Memory B cell (primary cell): ENCODE data around the gene CLCN1.
A peak's percentile ranks its signal among the peaks of the same experiment; 100 is the strongest.
"Not testable (repeated sequence)": the region's sequence is repeated elsewhere in the genome, so short reads cannot be mapped to it uniquely, and the experiment has no call there.

Experiments
- ATAC-seq: fragments of 150-1000 bp; cut with Tn5 transposase; 2 replicates; pipeline ENCODE4 v1.10.0; 2021; ENCODE audit warnings: low read depth, mild to moderate bottlenecking, moderate library complexity
- DNase-seq, 2 donors: peaks; one replicate each; pipeline ENCODE4 v3.0.0; 2022; ENCODE audit warnings: low spot score in 2 of 2
- H3K27ac Mint-ChIP-seq: one replicate; pipeline ENCODE4 v1.8.0; 2022; ENCODE audit warnings: mild to moderate bottlenecking, moderate library complexity, mixed read lengths
- H3K27me3 Mint-ChIP-seq: one replicate; pipeline ENCODE4 v1.8.0; 2022; ENCODE audit warnings: mixed read lengths
- H3K36me3 Mint-ChIP-seq: one replicate; pipeline ENCODE4 v1.8.0; 2022; ENCODE audit warnings: mild to moderate bottlenecking, mixed read lengths
- H3K4me1 Mint-ChIP-seq: one replicate; pipeline ENCODE4 v1.8.0; 2022; ENCODE audit warnings: mixed read lengths
- H3K4me3 Mint-ChIP-seq: one replicate; pipeline ENCODE4 v1.8.0; 2022; ENCODE audit warnings: mild to moderate bottlenecking, moderate library complexity, mixed read lengths
- H3K9me3 Mint-ChIP-seq: one replicate; pipeline ENCODE4 v1.8.0; 2022; ENCODE audit warnings: mixed read lengths

The CLCN1 gene

DNA sequence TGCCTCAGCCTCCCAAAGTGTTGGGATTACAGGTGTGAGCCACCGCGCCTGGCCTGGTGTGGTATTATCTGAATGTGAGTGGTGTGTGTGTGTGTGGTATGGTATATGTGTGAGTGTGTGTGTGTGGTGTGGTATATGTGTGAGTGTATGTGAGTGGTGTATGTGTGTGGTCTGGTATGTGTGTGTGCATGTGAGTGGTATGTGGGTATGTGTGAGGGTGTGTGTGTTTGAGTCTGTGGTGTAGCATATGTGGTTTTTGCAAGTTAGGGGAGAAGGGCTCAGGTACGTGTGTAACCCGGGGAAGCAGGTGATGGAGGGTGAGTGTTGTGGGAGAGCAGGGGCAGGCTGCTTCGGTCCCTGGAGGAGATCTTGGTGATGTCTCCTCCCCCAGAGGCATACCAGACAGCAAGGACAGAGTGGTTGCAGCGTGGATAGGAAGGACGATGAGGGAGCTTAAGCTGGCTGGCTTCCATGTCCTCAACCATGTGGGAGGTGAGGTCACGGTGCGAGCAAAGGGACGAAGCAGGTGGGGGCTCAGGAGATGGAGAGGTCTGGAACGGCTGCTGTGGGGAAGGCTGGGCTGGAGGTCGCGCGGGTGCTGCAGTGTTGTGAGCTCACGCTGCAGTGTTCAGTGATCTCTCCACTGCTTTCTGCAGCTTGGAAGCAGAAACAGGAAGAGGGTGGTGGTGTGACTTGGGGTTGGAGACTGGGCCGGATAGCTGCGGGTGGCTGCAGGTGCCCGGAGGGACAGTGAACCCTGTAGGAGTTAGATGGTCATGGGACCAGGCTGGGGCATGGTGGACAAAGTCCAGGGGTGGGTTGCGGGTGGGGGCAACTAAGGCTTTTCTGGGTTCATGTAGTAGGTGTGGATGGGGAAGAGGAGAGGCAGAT lies 70.2 kb downstream of the CLCN1 start:
- Mint-ChIP-seq H3K27me3 (no peaks in the 10 kb centered on the region), H3K4me1 (peaks cover 2% of the 10 kb centered on the region), H3K27ac (no peak overlapping the region), H3K9me3 (no peaks in the 10 kb centered on the region), H3K4me3 (no peak overlapping the region), H3K36me3 (peaks cover 6% of the 10 kb centered on the region)
- peak; percentile 21 for ATAC-seq
- no peak for DNase-seq

DNA sequence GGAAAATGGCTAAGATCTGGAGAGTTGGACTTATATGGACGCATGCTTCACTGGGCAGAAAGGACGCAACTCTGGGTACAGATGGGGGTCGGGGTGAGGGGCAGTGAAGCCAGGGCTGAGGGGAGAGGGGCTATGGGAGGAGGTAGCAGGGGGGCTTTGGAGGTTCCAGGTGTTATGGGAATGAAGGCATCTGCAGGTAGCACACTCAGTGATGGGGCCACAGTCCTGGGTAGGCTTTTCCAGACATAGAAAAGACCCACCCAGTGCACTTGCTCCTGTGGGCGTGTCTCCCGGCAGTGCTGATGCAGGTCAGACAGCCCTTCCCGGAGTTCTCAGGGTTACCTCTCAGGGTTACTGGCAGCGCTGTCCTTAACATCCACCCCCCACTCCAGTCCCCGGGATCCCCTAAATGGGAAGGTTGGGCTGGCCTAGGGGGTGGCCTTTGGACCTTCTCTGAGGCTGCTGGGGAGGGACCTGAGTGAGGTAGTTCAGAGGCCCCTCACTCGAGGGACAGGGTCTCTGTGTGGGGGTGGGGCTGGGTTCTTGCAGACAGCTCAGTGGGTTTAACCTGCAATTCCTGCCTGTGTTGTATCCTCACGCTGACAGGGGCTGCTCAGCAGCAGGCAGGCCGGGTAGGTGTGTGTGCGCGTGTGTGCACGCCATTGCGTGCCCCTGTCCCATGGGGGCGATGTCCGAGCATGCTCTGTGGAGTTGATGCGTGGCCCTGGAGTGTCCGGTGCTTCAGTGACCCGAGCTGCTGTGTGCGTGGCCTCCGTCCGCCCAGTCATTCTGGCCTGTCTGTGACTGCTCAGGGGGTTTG lies 71.5 kb downstream of the CLCN1 start:
- H3K27ac Mint-ChIP-seq, result no peak overlapping the region
- no peaks in the 10 kb centered on the region for H3K27me3 Mint-ChIP-seq
- peaks cover 2% of the 10 kb centered on the region for H3K4me1 Mint-ChIP-seq
- no peak for ATAC-seq
- H3K4me3 Mint-ChIP-seq, result no peak overlapping the region
- no peaks in the 10 kb centered on the region for H3K9me3 Mint-ChIP-seq
- H3K36me3 Mint-ChIP-seq, result peaks cover 6% of the 10 kb centered on the region
- no peak for DNase-seq

DNA sequence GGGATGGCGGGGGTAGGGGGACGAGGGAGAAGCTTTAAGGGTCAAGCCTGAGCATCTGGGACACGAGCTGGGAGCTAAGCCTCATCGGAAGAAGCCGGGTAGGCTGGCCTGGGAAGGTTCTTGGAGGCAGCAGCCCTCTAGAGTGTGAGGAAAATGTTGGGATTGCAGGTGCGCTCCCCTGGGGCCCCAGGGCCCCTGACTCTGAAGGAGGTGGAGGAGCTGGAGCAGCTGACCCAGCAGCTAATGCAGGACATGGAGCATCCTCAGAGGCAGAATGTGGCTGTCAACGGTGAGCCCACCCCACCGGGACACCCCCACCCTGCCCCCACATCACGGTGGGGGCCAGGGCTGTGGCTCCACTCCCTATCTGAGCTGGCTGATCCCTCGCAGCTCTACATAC lies 72.1 kb downstream of the CLCN1 start:
- Mint-ChIP-seq H3K4me3 (no peak overlapping the region), H3K27ac (no peak overlapping the region), H3K9me3 (no peaks in the 10 kb centered on the region), H3K27me3 (no peaks in the 10 kb centered on the region), H3K4me1 (peaks cover 1% of the 10 kb centered on the region), H3K36me3 (peaks cover 9% of the 10 kb centered on the region)
- DNase-seq (no peak), ATAC-seq (no peak)

DNA sequence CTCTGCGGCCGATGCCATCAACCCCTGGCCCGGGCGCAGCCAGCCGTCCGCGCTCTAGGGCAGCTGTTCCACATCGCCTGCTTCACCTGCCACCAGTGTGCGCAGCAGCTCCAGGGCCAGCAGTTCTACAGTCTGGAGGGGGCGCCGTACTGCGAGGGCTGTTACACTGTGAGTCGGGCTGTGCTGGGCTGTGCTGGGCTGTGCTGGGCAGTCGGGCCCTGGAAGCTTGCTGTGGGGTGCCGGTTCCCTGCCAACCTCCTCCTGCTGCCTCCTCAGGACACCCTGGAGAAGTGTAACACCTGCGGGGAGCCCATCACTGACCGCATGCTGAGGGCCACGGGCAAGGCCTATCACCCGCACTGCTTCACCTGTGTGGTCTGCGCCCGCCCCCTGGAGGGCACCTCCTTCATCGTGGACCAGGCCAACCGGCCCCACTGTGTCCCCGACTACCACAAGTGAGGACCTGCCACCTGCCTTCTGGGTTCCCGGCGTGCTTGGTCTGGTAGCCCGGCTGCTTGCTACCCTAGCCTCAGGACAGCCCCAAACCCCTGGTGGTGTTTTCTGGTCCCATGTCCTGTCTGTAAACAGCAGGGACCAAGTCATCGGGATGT lies 72.7 kb downstream of the CLCN1 start:
- DNase-seq (no peak), ATAC-seq (no peak)
- no peak overlapping the region for H3K4me3 Mint-ChIP-seq
- no peaks in the 10 kb centered on the region for H3K9me3 Mint-ChIP-seq
- H3K27me3 Mint-ChIP-seq, result no peaks in the 10 kb centered on the region
- no peaks in the 10 kb centered on the region for H3K4me1 Mint-ChIP-seq
- H3K36me3 Mint-ChIP-seq, result peaks cover 10% of the 10 kb centered on the region
- H3K27ac Mint-ChIP-seq, result no peak overlapping the region

DNA sequence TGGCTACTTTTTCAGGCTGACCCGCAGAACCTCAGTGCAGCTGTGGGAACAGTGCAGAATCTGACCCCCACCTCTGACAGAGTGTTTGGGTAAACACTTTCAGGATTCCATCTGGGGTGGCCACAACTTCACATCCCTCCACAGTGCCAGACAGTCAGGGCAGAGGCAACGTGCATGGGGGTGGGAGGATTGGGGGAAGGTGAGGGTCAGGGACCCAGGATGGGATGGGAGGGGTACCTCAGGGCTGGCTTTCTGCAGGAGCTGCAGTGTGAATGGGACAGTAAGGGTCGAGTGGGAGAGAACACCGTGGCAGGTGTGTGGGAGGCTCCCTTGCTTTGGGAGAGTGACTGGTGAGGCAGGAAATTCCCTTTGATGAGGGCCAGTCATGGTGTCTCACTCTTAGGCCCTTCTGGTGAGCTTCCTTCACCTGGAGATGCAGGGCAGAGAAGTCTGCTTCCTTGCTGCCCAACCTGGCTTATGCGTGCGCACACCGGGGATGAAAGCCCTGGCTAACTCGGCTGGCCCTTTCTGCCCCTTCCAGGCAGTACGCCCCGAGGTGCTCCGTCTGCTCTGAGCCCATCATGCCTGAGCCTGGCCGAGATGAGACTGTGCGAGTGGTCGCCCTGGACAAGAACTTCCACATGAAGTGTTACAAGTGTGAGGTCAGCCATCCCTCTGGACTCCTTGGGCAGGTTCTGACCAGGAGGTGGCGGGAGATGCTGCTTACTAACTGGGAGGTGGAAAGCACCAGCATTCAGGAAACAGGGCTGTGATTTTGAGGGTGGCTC lies 73.6 kb downstream of the CLCN1 start:
- no peak for DNase-seq
- H3K27me3 Mint-ChIP-seq, result no peaks in the 10 kb centered on the region
- no peaks in the 10 kb centered on the region for H3K9me3 Mint-ChIP-seq
- H3K4me3 Mint-ChIP-seq, result no peak overlapping the region
- no peak for ATAC-seq
- H3K4me1 Mint-ChIP-seq, result no peaks in the 10 kb centered on the region
- H3K36me3 Mint-ChIP-seq, result peaks cover 10% of the 10 kb centered on the region
- H3K27ac Mint-ChIP-seq, result no peak overlapping the region

DNA sequence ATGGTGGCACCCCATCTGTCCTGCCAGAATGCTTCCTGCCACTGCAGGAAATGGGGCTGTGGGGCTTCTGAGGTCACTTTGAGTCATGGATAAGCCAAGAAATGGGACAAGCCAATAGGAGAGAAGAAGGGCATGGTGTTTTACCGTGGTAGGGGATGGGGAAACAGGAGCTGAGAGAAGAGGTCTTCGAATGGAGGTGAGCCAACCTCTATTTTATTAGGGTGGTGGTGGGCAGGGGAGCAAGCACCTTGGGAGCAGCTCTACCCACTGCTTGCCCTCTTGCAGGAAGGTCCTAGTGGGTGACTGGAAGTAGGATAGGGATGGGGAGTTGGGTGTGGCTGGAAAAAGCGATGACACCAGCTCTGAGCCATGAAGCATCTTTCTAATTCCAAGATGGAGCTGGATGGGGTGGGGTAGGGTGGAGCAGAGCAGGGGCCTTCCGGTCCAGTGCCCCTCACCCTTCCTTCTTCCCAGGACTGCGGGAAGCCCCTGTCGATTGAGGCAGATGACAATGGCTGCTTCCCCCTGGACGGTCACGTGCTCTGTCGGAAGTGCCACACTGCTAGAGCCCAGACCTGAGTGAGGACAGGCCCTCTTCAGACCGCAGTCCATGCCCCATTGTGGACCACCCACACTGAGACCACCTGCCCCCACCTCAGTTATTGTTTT lies 74.3 kb downstream of the CLCN1 start:
- ATAC-seq, result no peak
- H3K4me1 Mint-ChIP-seq, result peaks cover 2% of the 10 kb centered on the region
- H3K36me3 Mint-ChIP-seq, result peaks cover 10% of the 10 kb centered on the region
- H3K27ac Mint-ChIP-seq, result no peak overlapping the region
- H3K27me3 Mint-ChIP-seq, result no peaks in the 10 kb centered on the region
- DNase-seq, result no peak
- H3K9me3 Mint-ChIP-seq, result no peaks in the 10 kb centered on the region
- H3K4me3 Mint-ChIP-seq, result no peak overlapping the region

DNA sequence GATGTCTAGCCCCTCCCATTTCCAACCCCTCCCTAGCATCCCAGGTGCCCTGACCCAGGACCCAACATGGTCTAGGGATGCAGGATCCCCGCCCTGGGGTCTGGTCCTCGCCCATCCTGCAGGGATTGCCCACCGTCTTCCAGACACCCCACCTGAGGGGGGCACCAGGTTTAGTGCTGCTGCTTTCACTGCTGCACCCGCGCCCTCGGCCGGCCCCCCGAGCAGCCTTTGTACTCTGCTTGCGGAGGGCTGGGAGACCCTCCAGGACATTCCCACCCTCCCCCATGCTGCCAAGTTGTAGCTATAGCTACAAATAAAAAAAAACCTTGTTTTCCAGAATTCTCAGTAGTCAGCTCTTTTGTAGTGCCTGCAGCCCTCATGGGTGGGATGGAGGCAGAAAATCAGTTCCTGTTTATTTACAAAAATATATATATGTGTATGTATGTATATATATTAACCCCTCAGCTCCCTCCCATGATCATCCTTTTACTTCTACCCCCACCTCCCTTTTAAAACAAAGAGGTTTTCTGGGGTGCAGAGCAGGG lies 74.9 kb downstream of the CLCN1 start:
- DNase-seq (no peak), ATAC-seq (no peak)
- no peak overlapping the region for H3K27ac Mint-ChIP-seq
- H3K9me3 Mint-ChIP-seq, result no peaks in the 10 kb centered on the region
- H3K27me3 Mint-ChIP-seq, result no peaks in the 10 kb centered on the region
- H3K36me3 Mint-ChIP-seq, result peaks cover 10% of the 10 kb centered on the region
- no peak overlapping the region for H3K4me3 Mint-ChIP-seq
- peaks cover 2% of the 10 kb centered on the region for H3K4me1 Mint-ChIP-seq

DNA sequence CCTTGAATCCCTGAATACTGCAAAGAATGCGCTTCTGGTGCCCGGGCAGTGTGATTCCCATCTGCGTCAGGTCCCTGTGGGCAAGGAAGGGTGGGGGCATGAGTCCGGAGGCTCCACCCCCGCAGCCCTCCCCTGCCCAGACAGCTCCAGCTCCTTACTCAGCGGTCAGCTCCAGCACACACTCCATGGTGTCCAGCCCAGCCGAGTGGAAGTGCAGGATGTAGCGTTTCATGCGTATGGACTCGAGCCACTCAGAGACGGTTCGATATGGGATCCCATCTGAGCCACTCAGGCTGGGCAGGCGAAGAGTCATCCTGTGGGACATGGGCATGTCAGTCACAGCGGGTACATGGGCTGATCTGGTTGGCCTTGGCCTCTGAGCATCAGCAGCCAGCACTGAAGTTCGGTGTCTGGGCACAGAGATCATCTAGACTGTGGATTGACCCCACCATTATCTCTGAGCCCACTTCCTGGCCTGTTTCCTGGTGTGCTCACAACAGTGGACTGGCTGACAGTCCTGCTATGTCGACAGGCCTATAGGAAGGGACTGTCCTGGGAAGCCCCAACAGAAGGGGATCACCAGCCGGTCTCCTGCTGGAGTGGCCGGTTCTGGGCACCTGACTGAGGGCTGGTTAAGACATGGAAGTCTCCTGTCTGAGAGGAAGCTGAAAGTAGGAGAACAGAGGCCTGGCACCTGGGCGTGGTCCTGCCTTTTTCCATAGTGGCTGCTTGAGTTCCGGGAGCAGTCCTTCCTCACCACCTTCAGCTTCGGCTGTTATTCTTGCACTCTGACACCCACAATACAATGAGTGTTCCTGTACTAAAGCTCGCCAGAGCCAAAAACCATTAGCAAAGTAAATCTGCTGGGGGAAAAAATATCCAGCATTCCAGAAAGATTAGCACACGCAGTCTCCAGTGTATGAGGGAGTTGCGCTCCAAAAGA lies 75.8 kb downstream of the CLCN1 start:
- Mint-ChIP-seq H3K36me3 (peaks cover 10% of the 10 kb centered on the region), H3K27ac (no peak overlapping the region), H3K4me3 (no peak overlapping the region), H3K9me3 (no peaks in the 10 kb centered on the region), H3K27me3 (no peaks in the 10 kb centered on the region), H3K4me1 (peaks cover 2% of the 10 kb centered on the region)
- ATAC-seq, result no peak
- no peak for DNase-seq

DNA sequence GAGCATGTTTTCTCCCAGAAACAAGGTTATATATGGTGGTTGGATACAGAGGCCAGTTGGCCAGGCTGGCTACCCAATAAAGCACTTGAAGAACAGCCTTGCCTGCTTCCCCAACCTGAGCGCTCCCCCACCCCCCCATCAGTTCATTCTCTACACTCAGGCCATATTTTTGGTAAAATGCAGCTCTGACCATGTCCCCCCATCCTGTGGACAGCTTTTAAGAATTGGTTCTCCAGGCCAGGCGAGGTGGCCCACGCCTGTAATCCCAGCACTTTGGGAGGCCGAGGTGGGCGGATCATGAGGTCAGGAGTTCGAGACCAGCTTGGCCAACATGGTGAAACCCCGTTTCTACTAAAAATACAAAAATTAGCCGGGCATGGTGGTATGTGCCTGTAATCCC lies 76.5 kb downstream of the CLCN1 start:
- not testable (repeated sequence) for H3K9me3 Mint-ChIP-seq, H3K4me3 Mint-ChIP-seq, H3K27me3 Mint-ChIP-seq, ATAC-seq, DNase-seq, H3K27ac Mint-ChIP-seq, H3K4me1 Mint-ChIP-seq
- peaks cover 10% of the 10 kb centered on the region for H3K36me3 Mint-ChIP-seq

DNA sequence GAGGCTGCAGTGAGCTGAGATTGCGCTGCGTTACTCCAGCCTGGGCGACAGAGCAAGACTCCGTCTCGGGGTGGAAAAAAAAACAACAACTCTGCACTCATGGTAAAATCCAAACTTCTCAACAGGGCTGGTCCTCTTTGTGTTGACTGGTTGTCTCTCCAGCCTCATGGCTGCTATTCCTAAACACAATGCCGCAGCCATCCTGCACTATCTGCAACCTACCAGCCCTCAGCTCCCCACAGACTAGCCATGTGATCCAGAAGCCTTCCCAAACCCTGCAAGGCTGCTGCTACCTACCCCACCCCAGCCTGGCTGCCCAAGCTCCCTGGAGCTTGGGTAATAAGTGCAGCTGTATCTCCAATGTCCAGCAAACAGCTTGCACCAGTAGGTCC lies 77.0 kb downstream of the CLCN1 start:
- Mint-ChIP-seq H3K9me3 (no peaks in the 10 kb centered on the region), H3K27me3 (no peaks in the 10 kb centered on the region), H3K4me1 (peaks cover 2% of the 10 kb centered on the region), H3K36me3 (peaks cover 10% of the 10 kb centered on the region), H3K4me3 (no peak overlapping the region), H3K27ac (peak overlapping the region; percentile 50)
- ATAC-seq, result no peak
- no peak for DNase-seq

DNA sequence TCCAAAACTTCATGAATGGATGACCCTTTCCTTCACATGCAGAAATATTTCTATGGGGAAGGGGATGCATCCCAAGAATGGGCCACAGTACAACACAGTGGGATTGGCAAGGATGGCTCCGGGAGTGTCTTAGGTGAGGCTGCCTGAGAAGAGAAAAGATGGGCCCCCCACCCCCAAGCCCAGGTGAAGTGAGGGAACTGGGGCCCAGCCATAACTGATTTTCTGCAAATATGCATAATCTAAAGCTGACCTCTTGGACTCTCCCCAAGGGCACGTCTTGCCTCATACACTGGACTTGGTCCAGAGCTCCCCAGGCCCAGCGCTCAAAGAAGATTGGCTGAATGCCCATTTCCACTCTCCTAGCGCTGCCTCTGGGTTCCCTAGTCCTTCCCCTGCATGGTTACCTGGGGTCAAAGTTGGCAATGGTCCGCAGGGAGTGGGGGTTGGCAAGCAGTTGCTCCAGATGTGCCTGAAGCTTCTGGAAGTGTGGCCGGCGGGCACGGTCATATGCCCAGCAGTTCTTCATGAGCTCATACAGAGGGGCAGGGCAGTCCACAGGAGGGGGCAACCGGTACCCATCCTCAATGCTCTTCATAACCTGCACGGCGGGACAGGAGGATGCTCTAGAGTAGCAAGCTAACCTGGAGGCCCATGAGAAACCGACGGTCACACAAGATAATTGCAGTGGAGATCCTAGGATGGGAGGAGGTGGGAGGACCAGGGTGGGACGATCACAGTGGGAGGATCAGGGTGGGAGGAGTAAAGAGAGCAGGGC lies 77.5 kb downstream of the CLCN1 start:
- DNase-seq (no peak), ATAC-seq (no peak)
- Mint-ChIP-seq H3K4me1 (peaks cover 2% of the 10 kb centered on the region), H3K27ac (peak overlapping the region; percentile 50), H3K36me3 (peaks cover 10% of the 10 kb centered on the region), H3K9me3 (no peaks in the 10 kb centered on the region), H3K27me3 (no peaks in the 10 kb centered on the region), H3K4me3 (no peak overlapping the region)

DNA sequence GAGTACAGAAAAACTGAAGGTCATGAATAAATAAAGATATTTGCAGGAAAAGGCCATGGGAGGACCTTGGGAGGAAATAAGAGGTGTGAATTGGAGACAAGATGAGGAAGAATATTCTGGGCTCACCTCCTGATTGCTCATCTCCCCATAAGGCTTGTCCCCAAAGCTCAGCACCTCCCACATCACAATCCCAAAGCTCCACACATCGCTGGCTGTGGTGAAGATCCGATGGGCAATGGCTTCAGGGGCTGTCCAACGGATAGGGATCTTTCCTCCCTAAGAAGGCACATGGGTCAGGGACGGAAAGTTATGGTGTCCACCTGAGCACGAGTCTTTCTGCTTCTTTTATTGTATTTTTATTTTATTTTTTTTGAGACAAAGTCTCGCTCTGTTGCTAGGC lies 78.2 kb downstream of the CLCN1 start:
- H3K9me3 Mint-ChIP-seq, result no peaks in the 10 kb centered on the region
- no peak overlapping the region for H3K4me3 Mint-ChIP-seq
- DNase-seq, result no peak
- peaks cover 10% of the 10 kb centered on the region for H3K36me3 Mint-ChIP-seq
- H3K27me3 Mint-ChIP-seq, result no peaks in the 10 kb centered on the region
- H3K27ac Mint-ChIP-seq, result no peak overlapping the region
- no peak for ATAC-seq
- peaks cover 2% of the 10 kb centered on the region for H3K4me1 Mint-ChIP-seq
